Thyroid gland (tissue), 4 donors: ENCODE results near the gene BTK.

Experiments used
- POLR2A ChIP-seq, 2 donors: fragments of 450-650 bp; IDR thresholded peaks; one replicate each; pipeline ENCODE4 v1.6.1; 2017; ENCODE audit warnings: antibody characterized with exemption in 2 of 2, mild to moderate bottlenecking in 2 of 2, moderate library complexity in 1 of 2
- TF ChIP-seq, protein P1 (sequence below), 6 experiments: fragments of 200-600 bp in 3 of 6; fragments of 450-650 bp in 3 of 6; sonication (generic) in 3 of 6; IDR thresholded peaks; one replicate each; pipeline ENCODE4 v1.5.1; 2016 to 2019; ENCODE audit warnings: antibody characterized with exemption in 6 of 6, mild to moderate bottlenecking in 2 of 6, inconsistent platforms in 1 of 6, moderate library complexity in 1 of 6

DNA sequence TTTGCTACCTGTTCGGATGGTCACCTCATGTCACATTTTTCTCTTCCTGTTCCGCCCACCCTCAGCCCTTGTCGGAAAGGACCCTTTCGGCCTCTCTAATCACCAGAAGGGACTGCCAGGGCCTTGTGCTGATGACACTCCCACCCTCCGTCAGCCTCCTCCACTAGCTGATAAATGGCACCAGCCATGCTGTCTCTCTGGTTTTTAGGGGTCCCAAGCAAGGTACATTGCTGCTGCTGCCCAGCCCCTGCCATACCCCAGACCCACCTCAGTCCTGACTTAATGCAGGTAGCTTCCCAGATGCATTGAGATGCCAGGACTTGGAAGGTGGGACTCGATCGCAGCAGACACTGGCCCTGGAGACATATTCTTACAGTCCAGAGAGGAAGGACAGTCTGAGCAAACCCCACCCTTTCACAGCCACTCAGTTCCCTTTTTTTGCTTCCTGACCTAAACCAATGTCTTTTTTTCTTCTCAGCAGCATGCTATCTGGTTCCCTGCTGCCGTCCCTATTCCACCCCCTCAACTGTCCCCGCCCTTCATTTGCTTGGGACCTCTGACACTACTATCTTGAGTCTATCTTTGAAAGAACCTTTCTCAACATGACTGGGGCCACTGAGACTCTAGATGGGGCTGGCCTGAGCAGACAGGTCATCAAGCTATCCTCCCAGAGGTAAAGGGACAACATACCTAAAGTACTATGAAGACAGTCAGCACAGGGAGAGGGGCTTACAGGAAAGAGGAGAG is at the start of gene BTK:
- TF ChIP-seq, protein P1, sequence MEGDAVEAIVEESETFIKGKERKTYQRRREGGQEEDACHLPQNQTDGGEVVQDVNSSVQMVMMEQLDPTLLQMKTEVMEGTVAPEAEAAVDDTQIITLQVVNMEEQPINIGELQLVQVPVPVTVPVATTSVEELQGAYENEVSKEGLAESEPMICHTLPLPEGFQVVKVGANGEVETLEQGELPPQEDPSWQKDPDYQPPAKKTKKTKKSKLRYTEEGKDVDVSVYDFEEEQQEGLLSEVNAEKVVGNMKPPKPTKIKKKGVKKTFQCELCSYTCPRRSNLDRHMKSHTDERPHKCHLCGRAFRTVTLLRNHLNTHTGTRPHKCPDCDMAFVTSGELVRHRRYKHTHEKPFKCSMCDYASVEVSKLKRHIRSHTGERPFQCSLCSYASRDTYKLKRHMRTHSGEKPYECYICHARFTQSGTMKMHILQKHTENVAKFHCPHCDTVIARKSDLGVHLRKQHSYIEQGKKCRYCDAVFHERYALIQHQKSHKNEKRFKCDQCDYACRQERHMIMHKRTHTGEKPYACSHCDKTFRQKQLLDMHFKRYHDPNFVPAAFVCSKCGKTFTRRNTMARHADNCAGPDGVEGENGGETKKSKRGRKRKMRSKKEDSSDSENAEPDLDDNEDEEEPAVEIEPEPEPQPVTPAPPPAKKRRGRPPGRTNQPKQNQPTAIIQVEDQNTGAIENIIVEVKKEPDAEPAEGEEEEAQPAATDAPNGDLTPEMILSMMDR (IDR thresholded peaks at IDR 0.05), result no peak
- TF ChIP-seq POLR2A (IDR thresholded peaks at IDR 0.05), result no peak
